Lower leg skin (tissue), 3 donors: ENCODE data around the gene RORC.

Experiments
- CTCF ChIP-seq, 3 donors: fragments of 450-650 bp; IDR thresholded peaks; one replicate each; pipeline ENCODE4 v1.5.1; 2016; ENCODE audit warnings: antibody characterized with exemption in 3 of 3, mild to moderate bottlenecking in 3 of 3, moderate library complexity in 2 of 3
- POLR2A ChIP-seq, 2 donors: fragments of 450-650 bp; IDR thresholded peaks; one replicate each; pipeline ENCODE4 v1.6.1; 2016 to 2017; ENCODE audit warnings: antibody characterized with exemption in 2 of 2, mild to moderate bottlenecking in 1 of 2, moderate library complexity in 1 of 2

- no peak for TF ChIP-seq CTCF (IDR thresholded peaks at IDR 0.05)
- TF ChIP-seq POLR2A (IDR thresholded peaks at IDR 0.05) = no peak
Observed at GRCh38 chr1:151807766-151808165, 23.8 kb downstream of the RORC start.
